GM08714 (cell line): ENCODE results near the gene CSNK1D.

Source experiments
- H3K4me3 ChIP-seq: fragments of 200-500 bp; sonication (Bioruptor generic); 2 replicates; pipeline ENCODE4 v1.5.1; 2014; ENCODE audit warnings: mild to moderate bottlenecking, low read length, inconsistent platforms
- ZNF274 ChIP-seq: IDR thresholded peaks from 2 replicates; pipeline ENCODE4 v1.6.1; 2012; ENCODE audit warnings: mild to moderate bottlenecking, low read depth, low read length

Gene CSNK1D

GRCh38 chr17:82302991-82303943, 29.8 kb upstream of the CSNK1D start:
- no peak for TF ChIP-seq ZNF274
- no peak overlapping the region for H3K4me3 ChIP-seq

- no peak overlapping the region for H3K4me3 ChIP-seq
- no peak for TF ChIP-seq ZNF274
Observed at GRCh38 chr17:82302568-82302963, 29.1 kb upstream of the CSNK1D start.

GRCh38 chr17:82301916-82302567, 28.5 kb upstream of the CSNK1D start:
- no peak overlapping the region for H3K4me3 ChIP-seq
- no peak for TF ChIP-seq ZNF274

GRCh38 chr17:82301300-82301915, 27.9 kb upstream of the CSNK1D start:
- H3K4me3 ChIP-seq: no peak overlapping the region
- TF ChIP-seq ZNF274: no peak

GRCh38 chr17:82300707-82301270, 27.3 kb upstream of the CSNK1D start:
- H3K4me3 ChIP-seq: no peak overlapping the region
- no peak for TF ChIP-seq ZNF274

GRCh38 chr17:82300228-82300627, 26.7 kb upstream of the CSNK1D start:
- no peak for TF ChIP-seq ZNF274
- H3K4me3 ChIP-seq: no peak overlapping the region

- no peak for TF ChIP-seq ZNF274
- no peak overlapping the region for H3K4me3 ChIP-seq
Observed at GRCh38 chr17:82299452-82299851, 26.0 kb upstream of the CSNK1D start.

- peak overlapping the region; percentile 69; the same call in 1 of the 2 replicates for H3K4me3 ChIP-seq
- no peak for TF ChIP-seq ZNF274
Observed at GRCh38 chr17:82298538-82299421, 25.3 kb upstream of the CSNK1D start.

GRCh38 chr17:82297714-82298537, 24.4 kb upstream of the CSNK1D start:
- H3K4me3 ChIP-seq: peak overlapping the region; percentile 69; the same call in 1 of the 2 replicates
- no peak for TF ChIP-seq ZNF274

GRCh38 chr17:82297280-82297713, 23.8 kb upstream of the CSNK1D start:
- peak overlapping the region; percentile 69; the same call in 1 of the 2 replicates for H3K4me3 ChIP-seq
- TF ChIP-seq ZNF274: no peak

GRCh38 chr17:82296511-82297279, 23.2 kb upstream of the CSNK1D start:
- peak overlapping the region; percentile 69; the same call in 1 of the 2 replicates for H3K4me3 ChIP-seq
- TF ChIP-seq ZNF274: no peak

GRCh38 chr17:82295472-82295814, 21.9 kb upstream of the CSNK1D start:
- no peak for TF ChIP-seq ZNF274

More at GRCh38 chr17:82295472-82295814, 21.9 kb upstream of the CSNK1D start:
- H3K4me3 ChIP-seq: no peak overlapping the region
